Transverse colon (tissue), 3 donors: Measurements from ENCODE around the gene UBE2G1.

Experiments used
- CTCF ChIP-seq, 5 experiments: fragments of 200-600 bp in 3 of 5; fragments of 450-650 bp in 2 of 5; sonication (generic) in 3 of 5; IDR thresholded peaks; 1 replicate in 2 of 5; 2 replicates in 3 of 5; pipeline ENCODE4 v1.5.1; 2016 to 2017; ENCODE audit warnings: antibody characterized with exemption in 5 of 5, inconsistent platforms in 3 of 5, mild to moderate bottlenecking in 2 of 5, moderate library complexity in 1 of 5
- EP300 ChIP-seq: sonication (generic); formaldehyde crosslinking; IDR thresholded peaks from one replicate; pipeline ENCODE4 v1.6.1; 2017; ENCODE audit warnings: antibody characterized with exemption, low read depth
- POLR2A ChIP-seq: fragments of 450-650 bp; IDR thresholded peaks from one replicate; pipeline ENCODE4 v1.6.1; 2016; ENCODE audit warnings: antibody characterized with exemption, mild to moderate bottlenecking, moderate library complexity

GRCh38 chr17:4313221-4314114 is 53.0 kb downstream of the UBE2G1 start:
- TF ChIP-seq POLR2A (no peak), CTCF (IDR thresholded peaks at IDR 0.05) (no peak), EP300 (no peak)
